Lung (tissue), 12 donors: Measurements from ENCODE around the gene GRIK2. TPM values are rescaled to one million over a fixed set of nuclear protein-coding genes. Genes with fewer than 3 reads are reported as not detected.

Experiments used
- ATAC-seq: fragments of 200-7000 bp; cut with Tn5 transposase; one replicate; pipeline ENCODE4 v1.9.1; 2020; ENCODE audit warnings: moderate number of reproducible peaks; ENCODE audit not compliant: insufficient read depth, low FRiP score
- DNase-seq, 3 donors: peaks; one replicate each; pipeline ENCODE4 v3.0.0-alpha.2; 2013 to 2017
- H3K27ac ChIP-seq, 2 donors: one replicate each; pipeline ENCODE4 v1.5.1; 2013; ENCODE audit warnings: mild to moderate bottlenecking in 2 of 2, moderate library complexity in 2 of 2, control low read depth in 1 of 2, inconsistent platforms in 1 of 2, low read depth in 1 of 2, low read length in 1 of 2
- H3K27me3 ChIP-seq, 3 donors: one replicate each; pipeline ENCODE4 v1.5.1; 2013; ENCODE audit warnings: low read length in 2 of 3; ENCODE audit not compliant: control insufficient read depth in 3 of 3, insufficient read depth in 3 of 3
- H3K36me3 ChIP-seq, 4 donors: one replicate each; pipeline ENCODE4 v1.5.1; 2013; ENCODE audit warnings: low read length in 4 of 4, mild to moderate bottlenecking in 1 of 4, moderate library complexity in 1 of 4; ENCODE audit not compliant: control insufficient read depth in 4 of 4, insufficient read depth in 4 of 4
- H3K4me1 ChIP-seq, 5 donors: one replicate each; pipeline ENCODE4 v1.5.1; 2013; ENCODE audit warnings: low read length in 5 of 5, mild to moderate bottlenecking in 2 of 5, moderate library complexity in 1 of 5; ENCODE audit not compliant: control insufficient read depth in 5 of 5, insufficient read depth in 5 of 5
- H3K4me3 ChIP-seq: one replicate; pipeline ENCODE4 v1.5.1; 2013; ENCODE audit warnings: mild to moderate bottlenecking, control low read depth, moderate library complexity
- H3K9ac ChIP-seq, 2 donors: one replicate each; pipeline ENCODE4 v1.5.1; 2013; ENCODE audit warnings: low read length in 2 of 2, control low read depth in 1 of 2; ENCODE audit not compliant: insufficient read depth in 1 of 2
- H3K9me3 ChIP-seq, 4 donors: one replicate each; pipeline ENCODE4 v1.5.1; 2013; ENCODE audit warnings: low read length in 3 of 4, mild to moderate bottlenecking in 1 of 4, moderate library complexity in 1 of 4; ENCODE audit not compliant: control insufficient read depth in 4 of 4, insufficient read depth in 3 of 4
- WGBS, 2 donors: extraction: QIAGEN DNeasy Blood & Tissue Kit; methylation state at CpG; one replicate each; pipeline ENCODE4 v1.1.7; 2013; 5-methylcytosine and 5-hydroxymethylcytosine counted together
- polyA plus RNA-seq, 2 donors: library from polyadenylated mRNA; stranded (reverse); fragments of 200-250 nt; gene quantifications; one replicate each; pipeline ENCODE4 v1.2.1, GENCODE V29; 2013
- total RNA-seq, 2 donors: library from RNA; depleted of rRNA in 1 of 2; stranded (reverse); fragments of >200 nt in 1 of 2; gene quantifications; one replicate each; pipeline ENCODE4 v1.2.1, GENCODE V29; 2014 to 2021
- TF ChIP-seq, protein P1 (sequence below): IDR thresholded peaks from 2 replicates; pipeline ENCODE4 v1.5.1; 2012; ENCODE audit warnings: mild to moderate bottlenecking; ENCODE audit errors: control extremely low read depth, extremely low read depth
- donor health status: control.
- donor health status: control.
- donor health status: Bipolar disorder and iron deficiency.
- donor health status: healthy.
- donor health status: DM: yes; HTN: yes; CAD: no.

Gene GRIK2
- total and polyA plus RNA-seq, 4 donors = 0.09 to 5.1 (median 0.67) TPM

- Histone ChIP-seq H3K9me3 (no peaks in the 10 kb centered on the region), H3K9ac (no peak overlapping the region), H3K27me3 (no peaks in the 10 kb centered on the region), H3K4me3 (no peak overlapping the region), H3K36me3 (no peaks in the 10 kb centered on the region), H3K4me1 (no peaks in the 10 kb centered on the region), H3K27ac (no peak overlapping the region)
- ATAC-seq (no peak), DNase-seq (no peak)
- WGBS, 2 donors = 79 to 89% methylated on average over 2 of the region's 2 CpGs
- TF ChIP-seq, protein P1, sequence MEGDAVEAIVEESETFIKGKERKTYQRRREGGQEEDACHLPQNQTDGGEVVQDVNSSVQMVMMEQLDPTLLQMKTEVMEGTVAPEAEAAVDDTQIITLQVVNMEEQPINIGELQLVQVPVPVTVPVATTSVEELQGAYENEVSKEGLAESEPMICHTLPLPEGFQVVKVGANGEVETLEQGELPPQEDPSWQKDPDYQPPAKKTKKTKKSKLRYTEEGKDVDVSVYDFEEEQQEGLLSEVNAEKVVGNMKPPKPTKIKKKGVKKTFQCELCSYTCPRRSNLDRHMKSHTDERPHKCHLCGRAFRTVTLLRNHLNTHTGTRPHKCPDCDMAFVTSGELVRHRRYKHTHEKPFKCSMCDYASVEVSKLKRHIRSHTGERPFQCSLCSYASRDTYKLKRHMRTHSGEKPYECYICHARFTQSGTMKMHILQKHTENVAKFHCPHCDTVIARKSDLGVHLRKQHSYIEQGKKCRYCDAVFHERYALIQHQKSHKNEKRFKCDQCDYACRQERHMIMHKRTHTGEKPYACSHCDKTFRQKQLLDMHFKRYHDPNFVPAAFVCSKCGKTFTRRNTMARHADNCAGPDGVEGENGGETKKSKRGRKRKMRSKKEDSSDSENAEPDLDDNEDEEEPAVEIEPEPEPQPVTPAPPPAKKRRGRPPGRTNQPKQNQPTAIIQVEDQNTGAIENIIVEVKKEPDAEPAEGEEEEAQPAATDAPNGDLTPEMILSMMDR = no peak
These were observed 83.9 kb downstream of the GRIK2 start for GRCh38 chr6:101477436-101477835.

DNA sequence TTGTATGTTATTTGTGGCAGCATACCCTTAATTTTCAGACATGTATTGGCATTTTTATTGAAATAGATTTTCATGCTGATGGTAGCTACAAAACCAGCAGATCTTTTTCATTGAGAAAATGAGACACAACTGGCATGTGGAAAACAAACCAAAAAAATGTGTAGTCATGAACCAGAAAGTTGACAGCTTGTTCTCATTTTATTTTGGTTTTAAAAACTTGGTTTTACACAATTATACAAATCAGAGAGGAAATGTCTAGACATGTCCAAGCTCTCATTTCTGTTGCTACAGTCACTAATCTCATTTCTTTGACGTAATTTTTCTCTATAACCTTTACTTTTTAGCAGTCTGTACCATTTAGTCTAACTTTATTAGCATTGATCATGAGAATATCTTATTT, 85.4 kb downstream of the GRIK2 start:
- ATAC-seq = no peak
- Histone ChIP-seq H3K4me3 (no peak overlapping the region), H3K4me1 (no peaks in the 10 kb centered on the region)

GRCh38 chr6:101482606-101483005, 89.1 kb downstream of the GRIK2 start:
- no peaks in the 10 kb centered on the region for H3K27me3 ChIP-seq
- 76 to 82% methylated on average over 3 of the region's 3 CpGs for WGBS, 2 donors
- H3K9ac ChIP-seq = no peak overlapping the region
- H3K4me3 ChIP-seq = no peak overlapping the region
- ATAC-seq (no peak), DNase-seq (no peak)
- no peaks in the 10 kb centered on the region for H3K4me1 ChIP-seq
- H3K9me3 ChIP-seq = no peaks in the 10 kb centered on the region
- no peak overlapping the region for H3K27ac ChIP-seq
- TF ChIP-seq, protein P1 = no peak
- no peaks in the 10 kb centered on the region for H3K36me3 ChIP-seq

More for the DNA sequence above, 85.4 kb downstream of the GRIK2 start:
- H3K9ac ChIP-seq = no peak overlapping the region
- H3K27ac ChIP-seq = no peak overlapping the region
- no peak for DNase-seq
- TF ChIP-seq, protein P1 = no peak
- no peaks in the 10 kb centered on the region for H3K36me3 ChIP-seq
- WGBS, 2 donors = 78 to 79% methylated on average over 1 of the region's 1 CpG
- no peaks in the 10 kb centered on the region for H3K27me3 ChIP-seq
- no peaks in the 10 kb centered on the region for H3K9me3 ChIP-seq

- 92 to 94% methylated on average over 3 of the region's 3 CpGs for WGBS, 2 donors
- Histone ChIP-seq H3K36me3 (no peaks in the 10 kb centered on the region), H3K9ac (no peak overlapping the region), H3K27ac (no peak overlapping the region), H3K9me3 (no peaks in the 10 kb centered on the region), H3K4me1 (no peaks in the 10 kb centered on the region), H3K27me3 (no peaks in the 10 kb centered on the region), H3K4me3 (no peak overlapping the region)
- TF ChIP-seq, protein P1 = no peak
- DNase-seq = no peak
- ATAC-seq = no peak
These were observed 91.3 kb downstream of the GRIK2 start for GRCh38 chr6:101484781-101485180.
